GM12878 (cell line): ENCODE results near the gene TLX2.

Experiments
- EP300 ChIP-seq, 2 experiments: fragments of 150-350 bp in 1 of 2; IDR thresholded peaks; 2 replicates each; pipeline ENCODE4 v1.6.1; 2011 to 2012; ENCODE audit warnings: low read depth in 2 of 2, low read length in 2 of 2, borderline replicate concordance in 1 of 2, improper control_type of control experiment in 1 of 2, inconsistent platforms in 1 of 2; ENCODE audit not compliant: control insufficient read depth in 1 of 2
- EZH2 ChIP-seq: IDR thresholded peaks from 2 replicates; pipeline ENCODE4 v1.6.1; 2012; ENCODE audit warnings: low read depth, mild to moderate bottlenecking, control low read depth, inconsistent platforms, low read length, borderline replicate concordance; ENCODE audit not compliant: control insufficient read depth
- MXI1 ChIP-seq: fragments of 150-350 bp; IDR thresholded peaks from 2 replicates; pipeline ENCODE4 v1.6.1; 2011; ENCODE audit warnings: low read depth, mild to moderate bottlenecking, inconsistent platforms, low read length, improper control_type of control experiment
- MYC ChIP-seq: IDR thresholded peaks from 2 replicates; pipeline ENCODE4 v1.6.1; 2011; ENCODE audit warnings: mild to moderate bottlenecking, low read length, moderate library complexity, inconsistent platforms; ENCODE audit not compliant: insufficient read depth, insufficient replicate concordance, insufficient read length, severe bottlenecking
- NFYB ChIP-seq: IDR thresholded peaks from 2 replicates; pipeline ENCODE4 v1.6.1; 2011; ENCODE audit warnings: low read depth, mild to moderate bottlenecking, low read length, improper control_type of control experiment, moderate library complexity; ENCODE audit not compliant: insufficient read depth
- SMC3 ChIP-seq: IDR thresholded peaks from 2 replicates; pipeline ENCODE4 v1.6.1; 2011; ENCODE audit warnings: low read length, improper control_type of control experiment, borderline replicate concordance
- TF ChIP-seq, protein P1 (sequence below), 3 experiments: IDR thresholded peaks in 2 of 3; conservative IDR thresholded peaks in 1 of 3; 2 replicates each; pipeline ENCODE4 v1.5.1; 2011; ENCODE audit warnings: low read depth in 3 of 3, low read length in 3 of 3, mild to moderate bottlenecking in 3 of 3, control low read depth in 2 of 3, moderate library complexity in 2 of 3, inconsistent platforms in 1 of 3, mixed read lengths in 1 of 3; ENCODE audit not compliant: control insufficient read depth in 2 of 3, insufficient read depth in 1 of 3; ENCODE audit errors: extremely low read depth in 1 of 3
- TF ChIP-seq, protein P2 (sequence below): fragments of 450-650 bp; IDR thresholded peaks from 2 replicates; pipeline ENCODE4 v1.6.1; 2014; ENCODE audit warnings: mild to moderate bottlenecking
- TF ChIP-seq, protein P3 (sequence below): IDR thresholded peaks from 2 replicates; pipeline ENCODE4 v1.6.1; 2012; ENCODE audit warnings: mild to moderate bottlenecking, low read depth, low read length

DNA sequence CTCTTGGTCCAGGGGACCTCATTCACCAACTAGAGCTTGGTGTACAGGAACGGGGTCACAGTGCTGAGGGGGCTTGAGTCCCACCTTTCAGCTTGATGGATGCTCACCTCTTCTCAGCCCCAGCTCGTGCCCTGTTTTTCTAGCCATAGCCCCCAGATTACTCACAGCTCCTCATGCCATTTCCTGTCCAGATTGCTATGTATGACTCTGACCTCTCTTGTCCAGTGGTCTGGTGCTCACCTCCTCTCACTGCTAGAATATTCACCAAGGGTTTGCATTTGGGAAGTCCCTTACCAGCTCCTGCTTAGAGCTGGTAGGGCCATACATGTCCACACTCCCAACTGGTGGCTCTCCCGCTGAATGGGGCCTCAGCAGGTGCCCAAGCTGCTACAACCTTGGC, 20.7 kb upstream of the TLX2 start:
- TF ChIP-seq NFYB (no peak), EP300 (IDR thresholded peaks at IDR 0.05; ENCODE audit: borderline replicate concordance in 1 of 2, control insufficient read depth in 1 of 2, low read depth in 2 of 2, low read length in 2 of 2) (no peak), MXI1 (no peak), EZH2 (no peak), MYC (no peak), SMC3 (no peak)
- TF ChIP-seq, protein P1, sequence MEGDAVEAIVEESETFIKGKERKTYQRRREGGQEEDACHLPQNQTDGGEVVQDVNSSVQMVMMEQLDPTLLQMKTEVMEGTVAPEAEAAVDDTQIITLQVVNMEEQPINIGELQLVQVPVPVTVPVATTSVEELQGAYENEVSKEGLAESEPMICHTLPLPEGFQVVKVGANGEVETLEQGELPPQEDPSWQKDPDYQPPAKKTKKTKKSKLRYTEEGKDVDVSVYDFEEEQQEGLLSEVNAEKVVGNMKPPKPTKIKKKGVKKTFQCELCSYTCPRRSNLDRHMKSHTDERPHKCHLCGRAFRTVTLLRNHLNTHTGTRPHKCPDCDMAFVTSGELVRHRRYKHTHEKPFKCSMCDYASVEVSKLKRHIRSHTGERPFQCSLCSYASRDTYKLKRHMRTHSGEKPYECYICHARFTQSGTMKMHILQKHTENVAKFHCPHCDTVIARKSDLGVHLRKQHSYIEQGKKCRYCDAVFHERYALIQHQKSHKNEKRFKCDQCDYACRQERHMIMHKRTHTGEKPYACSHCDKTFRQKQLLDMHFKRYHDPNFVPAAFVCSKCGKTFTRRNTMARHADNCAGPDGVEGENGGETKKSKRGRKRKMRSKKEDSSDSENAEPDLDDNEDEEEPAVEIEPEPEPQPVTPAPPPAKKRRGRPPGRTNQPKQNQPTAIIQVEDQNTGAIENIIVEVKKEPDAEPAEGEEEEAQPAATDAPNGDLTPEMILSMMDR (IDR thresholded peaks at IDR 0.05 in 2 of 3, conservative IDR thresholded peaks at IDR 0.05 in 1 of 3; ENCODE audit: control insufficient read depth in 2 of 3, extremely low read depth in 1 of 3, insufficient read depth in 1 of 3, low read depth in 3 of 3, low read length in 3 of 3), result no peak
- TF ChIP-seq, protein P2, sequence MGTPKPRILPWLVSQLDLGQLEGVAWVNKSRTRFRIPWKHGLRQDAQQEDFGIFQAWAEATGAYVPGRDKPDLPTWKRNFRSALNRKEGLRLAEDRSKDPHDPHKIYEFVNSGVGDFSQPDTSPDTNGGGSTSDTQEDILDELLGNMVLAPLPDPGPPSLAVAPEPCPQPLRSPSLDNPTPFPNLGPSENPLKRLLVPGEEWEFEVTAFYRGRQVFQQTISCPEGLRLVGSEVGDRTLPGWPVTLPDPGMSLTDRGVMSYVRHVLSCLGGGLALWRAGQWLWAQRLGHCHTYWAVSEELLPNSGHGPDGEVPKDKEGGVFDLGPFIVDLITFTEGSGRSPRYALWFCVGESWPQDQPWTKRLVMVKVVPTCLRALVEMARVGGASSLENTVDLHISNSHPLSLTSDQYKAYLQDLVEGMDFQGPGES, result no peak
- TF ChIP-seq, protein P3, sequence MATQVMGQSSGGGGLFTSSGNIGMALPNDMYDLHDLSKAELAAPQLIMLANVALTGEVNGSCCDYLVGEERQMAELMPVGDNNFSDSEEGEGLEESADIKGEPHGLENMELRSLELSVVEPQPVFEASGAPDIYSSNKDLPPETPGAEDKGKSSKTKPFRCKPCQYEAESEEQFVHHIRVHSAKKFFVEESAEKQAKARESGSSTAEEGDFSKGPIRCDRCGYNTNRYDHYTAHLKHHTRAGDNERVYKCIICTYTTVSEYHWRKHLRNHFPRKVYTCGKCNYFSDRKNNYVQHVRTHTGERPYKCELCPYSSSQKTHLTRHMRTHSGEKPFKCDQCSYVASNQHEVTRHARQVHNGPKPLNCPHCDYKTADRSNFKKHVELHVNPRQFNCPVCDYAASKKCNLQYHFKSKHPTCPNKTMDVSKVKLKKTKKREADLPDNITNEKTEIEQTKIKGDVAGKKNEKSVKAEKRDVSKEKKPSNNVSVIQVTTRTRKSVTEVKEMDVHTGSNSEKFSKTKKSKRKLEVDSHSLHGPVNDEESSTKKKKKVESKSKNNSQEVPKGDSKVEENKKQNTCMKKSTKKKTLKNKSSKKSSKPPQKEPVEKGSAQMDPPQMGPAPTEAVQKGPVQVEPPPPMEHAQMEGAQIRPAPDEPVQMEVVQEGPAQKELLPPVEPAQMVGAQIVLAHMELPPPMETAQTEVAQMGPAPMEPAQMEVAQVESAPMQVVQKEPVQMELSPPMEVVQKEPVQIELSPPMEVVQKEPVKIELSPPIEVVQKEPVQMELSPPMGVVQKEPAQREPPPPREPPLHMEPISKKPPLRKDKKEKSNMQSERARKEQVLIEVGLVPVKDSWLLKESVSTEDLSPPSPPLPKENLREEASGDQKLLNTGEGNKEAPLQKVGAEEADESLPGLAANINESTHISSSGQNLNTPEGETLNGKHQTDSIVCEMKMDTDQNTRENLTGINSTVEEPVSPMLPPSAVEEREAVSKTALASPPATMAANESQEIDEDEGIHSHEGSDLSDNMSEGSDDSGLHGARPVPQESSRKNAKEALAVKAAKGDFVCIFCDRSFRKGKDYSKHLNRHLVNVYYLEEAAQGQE, result no peak
